Stimulated activated naive B cell treated with anti-CD40 and anti-IgM and Interleukin-4, amounts not matched to agents 10 μg/mL and 1 μg/mL and 100 μg/mL, for 72 hours (primary cell): ENCODE measurements around the gene ABR.

ENCODE experiments used
- ATAC-seq, 2 donors: fragments of 150-1000 bp; cut with Tn5 transposase; replicated peaks; 2 replicates each; pipeline ENCODE4 v1.10.0; 2021; ENCODE audit warnings: moderate library complexity in 1 of 2
- DNase-seq: peaks from one replicate; pipeline ENCODE4 v3.0.0; 2021
- H3K27ac Mint-ChIP-seq: one replicate; pipeline ENCODE4 v1.8.0; 2022; ENCODE audit warnings: mild to moderate bottlenecking, mixed read lengths
- H3K27me3 Mint-ChIP-seq, 2 donors: one replicate each; pipeline ENCODE4 v1.8.0; 2022; ENCODE audit warnings: mixed read lengths in 2 of 2
- H3K36me3 Mint-ChIP-seq, 2 donors: one replicate each; pipeline ENCODE4 v1.8.0; 2022; ENCODE audit warnings: mixed read lengths in 2 of 2, mild to moderate bottlenecking in 1 of 2
- H3K4me1 Mint-ChIP-seq, 2 donors: one replicate each; pipeline ENCODE4 v1.8.0; 2022; ENCODE audit warnings: mixed read lengths in 2 of 2, mild to moderate bottlenecking in 1 of 2
- H3K4me3 Mint-ChIP-seq, 2 donors: one replicate each; pipeline ENCODE4 v1.8.0; 2022; ENCODE audit warnings: mild to moderate bottlenecking in 2 of 2, mixed read lengths in 2 of 2, moderate library complexity in 1 of 2
- H3K9me3 Mint-ChIP-seq, 2 donors: one replicate each; pipeline ENCODE4 v1.8.0; 2022; ENCODE audit warnings: mixed read lengths in 2 of 2, mild to moderate bottlenecking in 1 of 2

Gene ABR

GRCh38 chr17:1039511-1040215 lies 140.1 kb downstream of the ABR start:
- no peaks in the 10 kb centered on the region for H3K27me3 Mint-ChIP-seq
- H3K27ac Mint-ChIP-seq = peak overlapping the region; percentile 89
- peaks cover 21 to 32% of the 10 kb centered on the region in 2 donors for H3K36me3 Mint-ChIP-seq
- peaks cover 0 to 5% of the 10 kb centered on the region in 2 donors for H3K9me3 Mint-ChIP-seq
- peaks cover 21 to 27% of the 10 kb centered on the region in 2 donors for H3K4me1 Mint-ChIP-seq
- DNase-seq = peak; percentile 21
- peak overlapping the region; percentile 56 to 66 for H3K4me3 Mint-ChIP-seq
- peak; percentile 79 to 85 for ATAC-seq

- DNase-seq (no peak), ATAC-seq (no peak)
- no peaks in the 10 kb centered on the region for H3K27me3 Mint-ChIP-seq
- peaks cover 22 to 30% of the 10 kb centered on the region in 2 donors for H3K36me3 Mint-ChIP-seq
- H3K27ac Mint-ChIP-seq = peak overlapping the region; percentile 78
- H3K4me3 Mint-ChIP-seq = no peak overlapping the region
- H3K4me1 Mint-ChIP-seq = peaks cover 24 to 32% of the 10 kb centered on the region in 2 donors
- peaks cover 0 to 5% of the 10 kb centered on the region in 2 donors for H3K9me3 Mint-ChIP-seq
Measured at GRCh38 chr17:1039123-1039507, 140.7 kb downstream of the ABR start.

GRCh38 chr17:1038459-1039122 lies 141.2 kb downstream of the ABR start:
- peaks cover 0 to 5% of the 10 kb centered on the region in 2 donors for H3K9me3 Mint-ChIP-seq
- no peak overlapping the region for H3K4me3 Mint-ChIP-seq
- H3K27me3 Mint-ChIP-seq = no peaks in the 10 kb centered on the region
- H3K36me3 Mint-ChIP-seq = peaks cover 24 to 30% of the 10 kb centered on the region in 2 donors
- H3K4me1 Mint-ChIP-seq = peaks cover 28 to 38% of the 10 kb centered on the region in 2 donors
- no peak for ATAC-seq
- DNase-seq = no peak
- H3K27ac Mint-ChIP-seq = peak overlapping the region; percentile 78

- ATAC-seq (no peak), DNase-seq (no peak)
- H3K4me1 Mint-ChIP-seq = peaks cover 31 to 45% of the 10 kb centered on the region in 2 donors
- H3K36me3 Mint-ChIP-seq = peaks cover 23% of the 10 kb centered on the region in 2 donors
- no peak overlapping the region for H3K4me3 Mint-ChIP-seq
- H3K27me3 Mint-ChIP-seq = no peaks in the 10 kb centered on the region
- H3K27ac Mint-ChIP-seq = no peak overlapping the region
- H3K9me3 Mint-ChIP-seq = no peaks in the 10 kb centered on the region
Measured at GRCh38 chr17:1037238-1037879, 142.4 kb downstream of the ABR start.

GRCh38 chr17:1036845-1037237 lies 142.9 kb downstream of the ABR start:
- no peak for ATAC-seq
- DNase-seq = no peak
- Mint-ChIP-seq H3K9me3 (no peaks in the 10 kb centered on the region), H3K27ac (no peak overlapping the region), H3K27me3 (no peaks in the 10 kb centered on the region), H3K4me3 (no peak overlapping the region), H3K36me3 (peaks cover 18% of the 10 kb centered on the region in 2 donors), H3K4me1 (peaks cover 27 to 49% of the 10 kb centered on the region in 2 donors)

- no peak overlapping the region for H3K27ac Mint-ChIP-seq
Measured at GRCh38 chr17:1036171-1036844, 143.5 kb downstream of the ABR start.

GRCh38 chr17:1035546-1036170 lies 144.1 kb downstream of the ABR start:
- peaks cover 26 to 47% of the 10 kb centered on the region in 2 donors for H3K4me1 Mint-ChIP-seq
- DNase-seq = no peak
- ATAC-seq = no peak
- no peaks in the 10 kb centered on the region for H3K27me3 Mint-ChIP-seq
- H3K27ac Mint-ChIP-seq = no peak overlapping the region
- H3K9me3 Mint-ChIP-seq = no peaks in the 10 kb centered on the region
- no peak overlapping the region for H3K4me3 Mint-ChIP-seq
- H3K36me3 Mint-ChIP-seq = peaks cover 15% of the 10 kb centered on the region in 2 donors

More at GRCh38 chr17:1036171-1036844, 143.5 kb downstream of the ABR start:
- peaks cover 26 to 49% of the 10 kb centered on the region in 2 donors for H3K4me1 Mint-ChIP-seq
- H3K4me3 Mint-ChIP-seq = no peak overlapping the region
- H3K36me3 Mint-ChIP-seq = peaks cover 15% of the 10 kb centered on the region in 2 donors
- DNase-seq = no peak
- H3K9me3 Mint-ChIP-seq = no peaks in the 10 kb centered on the region
- no peaks in the 10 kb centered on the region for H3K27me3 Mint-ChIP-seq
- ATAC-seq = no peak

- Mint-ChIP-seq H3K4me3 (no peak overlapping the region), H3K4me1 (peaks cover 23 to 38% of the 10 kb centered on the region in 2 donors), H3K27me3 (no peaks in the 10 kb centered on the region), H3K9me3 (no peaks in the 10 kb centered on the region), H3K36me3 (peaks cover 9 to 15% of the 10 kb centered on the region in 2 donors), H3K27ac (no peak overlapping the region)
- ATAC-seq = no peak
- DNase-seq = no peak
Measured at GRCh38 chr17:1034652-1035210, 145.1 kb downstream of the ABR start.

GRCh38 chr17:1033503-1033902 lies 146.3 kb downstream of the ABR start:
- no peak overlapping the region for H3K4me3 Mint-ChIP-seq
- H3K4me1 Mint-ChIP-seq = peaks cover 19 to 36% of the 10 kb centered on the region in 2 donors
- ATAC-seq (peak; percentile 74 to 78), DNase-seq (no peak)
- H3K9me3 Mint-ChIP-seq = no peaks in the 10 kb centered on the region
- H3K27me3 Mint-ChIP-seq = no peaks in the 10 kb centered on the region
- H3K27ac Mint-ChIP-seq = peak overlapping the region; percentile 62
- H3K36me3 Mint-ChIP-seq = peaks cover 5 to 13% of the 10 kb centered on the region in 2 donors

GRCh38 chr17:1032391-1032790 lies 147.4 kb downstream of the ABR start:
- H3K9me3 Mint-ChIP-seq = no peaks in the 10 kb centered on the region
- ATAC-seq = peak in 1 of 2 donors; percentile 20

GRCh38 chr17:1031711-1032110 lies 148.1 kb downstream of the ABR start:
- Mint-ChIP-seq H3K27me3 (no peaks in the 10 kb centered on the region), H3K36me3 (peaks cover 6 to 11% of the 10 kb centered on the region in 2 donors), H3K4me1 (peaks cover 17 to 36% of the 10 kb centered on the region in 2 donors), H3K4me3 (no peak overlapping the region), H3K9me3 (no peaks in the 10 kb centered on the region), H3K27ac (no peak overlapping the region)
- DNase-seq (no peak), ATAC-seq (no peak)

More at GRCh38 chr17:1032391-1032790, 147.4 kb downstream of the ABR start:
- Mint-ChIP-seq H3K27me3 (no peaks in the 10 kb centered on the region), H3K4me1 (peaks cover 17 to 36% of the 10 kb centered on the region in 2 donors), H3K27ac (no peak overlapping the region), H3K36me3 (peaks cover 4 to 11% of the 10 kb centered on the region in 2 donors), H3K4me3 (no peak overlapping the region)
- DNase-seq = no peak

GRCh38 chr17:1030684-1031532 lies 148.9 kb downstream of the ABR start:
- Mint-ChIP-seq H3K36me3 (peaks cover 9 to 14% of the 10 kb centered on the region in 2 donors), H3K27ac (no peak overlapping the region)

More at GRCh38 chr17:1030684-1031532, 148.9 kb downstream of the ABR start:
- no peaks in the 10 kb centered on the region for H3K27me3 Mint-ChIP-seq
- H3K4me3 Mint-ChIP-seq = no peak overlapping the region
- H3K4me1 Mint-ChIP-seq = peaks cover 17 to 30% of the 10 kb centered on the region in 2 donors
- ATAC-seq (no peak), DNase-seq (no peak)
- H3K9me3 Mint-ChIP-seq = no peaks in the 10 kb centered on the region
